DMS53 treated with DMSO at 0.1 percent for 48 hours (cell line): Measurements from ENCODE around the gene ZNF853.
"Not testable (repeated sequence)": the region's sequence is repeated elsewhere in the genome, so short reads cannot be mapped to it uniquely, and the experiment has no call there.

Source experiments
- DNase-seq: peaks from one replicate; lab custom pipeline; 2025; ENCODE audit not compliant: unreplicated experiment; lab: John Stamatoyannopoulos, UW

ZNF853 gene

GRCh38 chr7:6606866-6607583, 8.4 kb upstream of the ZNF853 start:
- DNase-seq, result no peak

- no peak for DNase-seq
Observed at GRCh38 chr7:6607651-6608051, 7.8 kb upstream of the ZNF853 start.

- no peak for DNase-seq
Observed at GRCh38 chr7:6608081-6608480, 7.3 kb upstream of the ZNF853 start.

GRCh38 chr7:6608794-6609193, 6.6 kb upstream of the ZNF853 start:
- DNase-seq, result no peak

GRCh38 chr7:6612819-6613218, 2.6 kb upstream of the ZNF853 start:
- DNase-seq, result no peak

GRCh38 chr7:6613706-6614105, 1.7 kb upstream of the ZNF853 start:
- peak; percentile 15 for DNase-seq

- DNase-seq, result peak; percentile 73
Observed at GRCh38 chr7:6615723-6616555, 529 bp downstream of the ZNF853 start.

GRCh38 chr7:6616854-6617643, 1.6 kb downstream of the ZNF853 start:
- no peak for DNase-seq

GRCh38 chr7:6618621-6619020, 3.2 kb downstream of the ZNF853 start:
- no peak for DNase-seq

- no peak for DNase-seq
Observed at GRCh38 chr7:6619961-6620360, 4.6 kb downstream of the ZNF853 start.

- DNase-seq, result no peak
Observed at GRCh38 chr7:6621195-6622133, 6.1 kb downstream of the ZNF853 start.

GRCh38 chr7:6622134-6622710, 6.8 kb downstream of the ZNF853 start:
- DNase-seq, result no peak

- DNase-seq, result no peak
Observed at GRCh38 chr7:6623589-6624245, 8.3 kb downstream of the ZNF853 start.

- DNase-seq, result no peak
Observed at GRCh38 chr7:6624246-6624611, 8.8 kb downstream of the ZNF853 start.

GRCh38 chr7:6628045-6628444, 12.6 kb downstream of the ZNF853 start:
- no peak for DNase-seq

GRCh38 chr7:6630007-6630849, 14.8 kb downstream of the ZNF853 start:
- DNase-seq, result no peak

- DNase-seq, result no peak
Observed at GRCh38 chr7:6631605-6632004, 16.2 kb downstream of the ZNF853 start.

GRCh38 chr7:6634021-6634420, 18.6 kb downstream of the ZNF853 start:
- DNase-seq, result no peak

GRCh38 chr7:6634971-6635370, 19.6 kb downstream of the ZNF853 start:
- not testable (repeated sequence) for DNase-seq
